K562 (cell line): ENCODE data around the gene CHMP2A.

Source experiments
- NFYB ChIP-seq: IDR thresholded peaks from 2 replicates; pipeline ENCODE4 v1.6.1; 2011; ENCODE audit warnings: mild to moderate bottlenecking, moderate library complexity; ENCODE audit not compliant: insufficient read length; ENCODE audit errors: extremely low read depth
- TARDBP ChIP-seq: fragments of 450-650 bp; IDR thresholded peaks from 2 replicates; pipeline ENCODE4 v1.6.1; 2016
- TF ChIP-seq, protein P1 (sequence below): sonication (generic); formaldehyde crosslinking; IDR thresholded peaks from 2 replicates; pipeline ENCODE4 v1.9.0; 2022; ENCODE audit warnings: mild to moderate bottlenecking, missing genetic modification reagents
- TF ChIP-seq, protein P2 (sequence below), 3 experiments: IDR thresholded peaks in 2 of 3; conservative IDR thresholded peaks in 1 of 3; 2 replicates each; pipeline ENCODE4 v1.5.1; 2011 to 2012; ENCODE audit warnings: low read length in 3 of 3, mild to moderate bottlenecking in 3 of 3, control low read depth in 2 of 3, improper control_type of control experiment in 1 of 3, inconsistent platforms in 1 of 3, low read depth in 1 of 3, mixed read lengths in 1 of 3, moderate library complexity in 1 of 3; ENCODE audit not compliant: insufficient read depth in 2 of 3

- TF ChIP-seq NFYB, result no peak
- TF ChIP-seq, protein P1, sequence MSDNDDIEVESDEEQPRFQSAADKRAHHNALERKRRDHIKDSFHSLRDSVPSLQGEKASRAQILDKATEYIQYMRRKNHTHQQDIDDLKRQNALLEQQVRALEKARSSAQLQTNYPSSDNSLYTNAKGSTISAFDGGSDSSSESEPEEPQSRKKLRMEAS (CRISPR knock-in tag), result no peak
- TF ChIP-seq TARDBP, result no peak
- TF ChIP-seq, protein P2, sequence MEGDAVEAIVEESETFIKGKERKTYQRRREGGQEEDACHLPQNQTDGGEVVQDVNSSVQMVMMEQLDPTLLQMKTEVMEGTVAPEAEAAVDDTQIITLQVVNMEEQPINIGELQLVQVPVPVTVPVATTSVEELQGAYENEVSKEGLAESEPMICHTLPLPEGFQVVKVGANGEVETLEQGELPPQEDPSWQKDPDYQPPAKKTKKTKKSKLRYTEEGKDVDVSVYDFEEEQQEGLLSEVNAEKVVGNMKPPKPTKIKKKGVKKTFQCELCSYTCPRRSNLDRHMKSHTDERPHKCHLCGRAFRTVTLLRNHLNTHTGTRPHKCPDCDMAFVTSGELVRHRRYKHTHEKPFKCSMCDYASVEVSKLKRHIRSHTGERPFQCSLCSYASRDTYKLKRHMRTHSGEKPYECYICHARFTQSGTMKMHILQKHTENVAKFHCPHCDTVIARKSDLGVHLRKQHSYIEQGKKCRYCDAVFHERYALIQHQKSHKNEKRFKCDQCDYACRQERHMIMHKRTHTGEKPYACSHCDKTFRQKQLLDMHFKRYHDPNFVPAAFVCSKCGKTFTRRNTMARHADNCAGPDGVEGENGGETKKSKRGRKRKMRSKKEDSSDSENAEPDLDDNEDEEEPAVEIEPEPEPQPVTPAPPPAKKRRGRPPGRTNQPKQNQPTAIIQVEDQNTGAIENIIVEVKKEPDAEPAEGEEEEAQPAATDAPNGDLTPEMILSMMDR (IDR thresholded peaks at IDR 0.05 in 2 of 3, conservative IDR thresholded peaks at IDR 0.05 in 1 of 3; ENCODE audit: insufficient read depth in 2 of 3, low read depth in 1 of 3, low read length in 3 of 3), result no peak
These were observed 6.6 kb upstream of the CHMP2A start for GRCh38 chr19:58561373-58562121.
